Measurements from ENCODE around the gene RNU7-1. TPM values are rescaled to one million over a fixed set of nuclear protein-coding genes. Genes with fewer than 3 reads are reported as not detected.
A peak's percentile ranks its signal among the peaks of the same experiment; 100 is the strongest.
"Not testable (repeated sequence)": the region's sequence is repeated elsewhere in the genome, so short reads cannot be mapped to it uniquely, and the experiment has no call there.

The RNU7-1 gene
- total RNA-seq, 4 donors from 2014 or later = not detected

DNA sequence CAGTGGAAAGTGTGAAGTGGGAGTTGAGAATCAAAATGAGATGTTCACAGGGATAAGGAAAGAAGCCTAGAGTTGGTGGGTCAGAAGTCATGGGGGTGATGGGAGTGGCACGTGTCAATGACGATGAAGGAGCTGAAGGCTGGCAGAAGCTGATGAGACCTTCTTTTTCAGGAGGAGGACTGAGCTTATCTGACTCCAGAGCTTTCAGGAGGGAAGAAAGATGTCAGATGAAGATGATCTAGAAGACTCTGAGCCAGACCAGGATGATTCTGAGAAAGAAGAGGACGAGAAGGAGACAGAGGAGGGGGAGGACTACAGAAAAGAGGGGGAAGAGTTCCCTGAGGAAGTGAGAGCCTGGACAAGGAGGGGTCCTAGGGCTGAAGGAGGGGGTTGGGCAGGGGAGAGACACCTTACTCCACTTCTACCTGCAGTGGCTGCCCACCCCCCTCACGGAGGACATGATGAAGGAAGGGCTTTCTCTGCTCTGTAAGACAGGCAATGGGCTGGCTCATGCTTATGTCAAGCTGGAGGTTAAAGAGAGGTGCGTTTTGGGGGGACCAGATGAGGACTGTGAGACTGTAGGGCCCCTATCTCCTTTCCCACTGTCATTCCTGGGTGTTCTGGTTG lies 38.1 kb upstream of the RNU7-1 start:
- DNase-seq = no peak
- Histone ChIP-seq H3K4me3 (peak overlapping the region in 2 of 4 donors; percentile 53 to 74), H3K27me3 (no peaks in the 10 kb centered on the region), H3K4me1 (peaks cover 4 to 15% (median 13%) of the 10 kb centered on the region in 4 donors), H3K27ac (peak overlapping the region in 3 of 4 donors; percentile 85 to 87 (median 85)), H3K36me3 (no peaks in the 10 kb centered on the region), H3K9me3 (no peaks in the 10 kb centered on the region)
- intact Hi-C loops (cut with DNase I; ENCODE audit: low total_unique reads) (no loop called here), in situ Hi-C loops (cut with MboI; ENCODE audit: low pct_ligation_motif_present in 1 of 4, low pct_unique_long_range_greater_than_20kb in 1 of 4, low sequenced_read_pairs in 3 of 4) (loop anchor here in 1 of 4 donors (25.0 kb wide), 1 partner anchor 207 kb away; the partner anchor contains the start of gene C1RL)
- TF ChIP-seq EP300 (IDR thresholded peaks at IDR 0.05; ENCODE audit: low read depth) = no peak
- TF ChIP-seq, protein P1, sequence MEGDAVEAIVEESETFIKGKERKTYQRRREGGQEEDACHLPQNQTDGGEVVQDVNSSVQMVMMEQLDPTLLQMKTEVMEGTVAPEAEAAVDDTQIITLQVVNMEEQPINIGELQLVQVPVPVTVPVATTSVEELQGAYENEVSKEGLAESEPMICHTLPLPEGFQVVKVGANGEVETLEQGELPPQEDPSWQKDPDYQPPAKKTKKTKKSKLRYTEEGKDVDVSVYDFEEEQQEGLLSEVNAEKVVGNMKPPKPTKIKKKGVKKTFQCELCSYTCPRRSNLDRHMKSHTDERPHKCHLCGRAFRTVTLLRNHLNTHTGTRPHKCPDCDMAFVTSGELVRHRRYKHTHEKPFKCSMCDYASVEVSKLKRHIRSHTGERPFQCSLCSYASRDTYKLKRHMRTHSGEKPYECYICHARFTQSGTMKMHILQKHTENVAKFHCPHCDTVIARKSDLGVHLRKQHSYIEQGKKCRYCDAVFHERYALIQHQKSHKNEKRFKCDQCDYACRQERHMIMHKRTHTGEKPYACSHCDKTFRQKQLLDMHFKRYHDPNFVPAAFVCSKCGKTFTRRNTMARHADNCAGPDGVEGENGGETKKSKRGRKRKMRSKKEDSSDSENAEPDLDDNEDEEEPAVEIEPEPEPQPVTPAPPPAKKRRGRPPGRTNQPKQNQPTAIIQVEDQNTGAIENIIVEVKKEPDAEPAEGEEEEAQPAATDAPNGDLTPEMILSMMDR (IDR thresholded peaks at IDR 0.05) = no peak
- no peak for TF ChIP-seq POLR2AphosphoS5 (IDR thresholded peaks at IDR 0.05)
- TF ChIP-seq POLR2A (IDR thresholded peaks at IDR 0.05) = no peak
- WGBS, 2 donors (ENCODE audit: low coverage in 1 of 2) = 63 to 92% methylated on average over 2 to 5 of the region's 5 CpGs

DNA sequence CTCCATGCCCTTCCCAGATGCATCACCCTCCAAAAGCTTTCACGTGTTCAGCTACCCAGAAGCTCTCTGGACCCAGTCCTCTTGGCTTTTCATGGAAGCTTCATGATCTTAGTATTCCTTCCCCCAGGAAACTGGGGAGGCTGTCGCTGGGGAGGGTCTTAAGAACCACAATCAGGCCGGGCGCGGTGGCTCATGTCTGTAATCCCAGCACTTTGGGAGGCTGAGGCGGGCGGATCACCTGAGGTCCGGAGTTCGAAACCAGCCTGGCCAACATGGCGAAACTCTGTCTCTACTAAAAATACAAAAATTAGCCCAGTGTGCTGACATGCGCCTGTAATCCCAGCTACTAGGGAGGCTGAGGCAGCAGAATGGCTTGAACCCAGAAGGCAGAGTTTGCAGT lies 35.5 kb upstream of the RNU7-1 start:
- H3K27ac ChIP-seq; DNase-seq; H3K9me3 ChIP-seq; H3K27me3 ChIP-seq; H3K4me3 ChIP-seq; intact Hi-C loops (cut with DNase I; ENCODE audit: low total_unique reads); H3K36me3 ChIP-seq: not testable (repeated sequence)
- peaks cover 4 to 13% (median 11%) of the 10 kb centered on the region in 4 donors for H3K4me1 ChIP-seq
- in situ Hi-C loops (cut with MboI; ENCODE audit: low pct_ligation_motif_present in 1 of 4, low pct_unique_long_range_greater_than_20kb in 1 of 4, low sequenced_read_pairs in 3 of 4) = loop anchor here in 1 of 4 donors (25.0 kb wide), 1 partner anchor 204 kb away; the partner anchor contains the start of gene C1RL
- WGBS, 2 donors (ENCODE audit: low coverage in 1 of 2) = 60 to 94% methylated on average over 1 to 11 of the region's 11 CpGs

DNA sequence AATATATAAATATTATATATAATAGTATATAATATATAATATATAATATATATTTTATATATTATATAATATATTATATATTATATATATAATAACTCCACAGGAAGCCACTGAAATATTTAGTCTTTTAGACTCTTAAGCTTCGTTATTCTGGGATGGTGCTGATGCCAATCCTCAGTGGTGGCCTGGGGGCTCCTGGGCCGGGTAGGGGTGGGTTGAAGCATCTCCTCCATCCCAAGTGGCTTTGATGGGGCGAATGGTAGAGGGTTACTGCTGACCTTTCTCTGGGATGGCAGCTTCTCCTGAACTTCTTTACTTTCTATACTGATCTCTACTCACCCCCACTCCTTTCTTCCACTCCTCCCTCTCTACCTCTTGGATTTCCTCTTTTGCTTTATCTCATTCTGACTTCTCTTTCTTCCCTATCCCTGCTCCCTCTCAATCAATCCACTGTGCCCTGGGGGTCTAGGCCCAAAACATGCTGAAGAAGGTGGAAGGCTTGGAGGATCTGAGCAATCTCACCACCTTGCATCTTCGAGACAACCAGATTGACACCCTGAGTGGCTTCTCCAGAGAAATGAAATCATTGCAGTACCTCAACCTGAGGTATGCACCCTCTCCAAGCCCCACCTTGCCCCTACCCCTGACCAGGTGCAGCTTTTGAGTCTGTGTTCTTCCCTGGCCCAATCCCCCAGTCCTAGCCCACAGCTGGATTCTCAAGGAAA lies 34.0 kb upstream of the RNU7-1 start:
- no peak overlapping the region for H3K27ac ChIP-seq
- no peak for DNase-seq
- H3K36me3 ChIP-seq = no peaks in the 10 kb centered on the region
- no peak overlapping the region for H3K4me3 ChIP-seq
- intact Hi-C loops (cut with DNase I; ENCODE audit: low total_unique reads) (no loop called here), in situ Hi-C loops (cut with MboI; ENCODE audit: low pct_ligation_motif_present in 1 of 4, low pct_unique_long_range_greater_than_20kb in 1 of 4, low sequenced_read_pairs in 3 of 4) (loop anchor here in 1 of 4 donors (25.0 kb wide), 1 partner anchor 203 kb away; the partner anchor contains the start of gene C1RL)
- H3K4me1 ChIP-seq = peaks cover 8 to 17% (median 13%) of the 10 kb centered on the region in 4 donors
- no peaks in the 10 kb centered on the region for H3K9me3 ChIP-seq
- TF ChIP-seq EP300 (IDR thresholded peaks at IDR 0.05; ENCODE audit: low read depth) (no peak), POLR2AphosphoS5 (IDR thresholded peaks at IDR 0.05) (no peak), POLR2A (IDR thresholded peaks at IDR 0.05) (no peak)
- TF ChIP-seq, protein P1 (IDR thresholded peaks at IDR 0.05) = no peak
- WGBS, 2 donors (ENCODE audit: low coverage in 1 of 2) = 87 to 100% methylated on average over 3 to 4 of the region's 4 CpGs
- peaks cover 18% of the 10 kb centered on the region for H3K27me3 ChIP-seq

DNA sequence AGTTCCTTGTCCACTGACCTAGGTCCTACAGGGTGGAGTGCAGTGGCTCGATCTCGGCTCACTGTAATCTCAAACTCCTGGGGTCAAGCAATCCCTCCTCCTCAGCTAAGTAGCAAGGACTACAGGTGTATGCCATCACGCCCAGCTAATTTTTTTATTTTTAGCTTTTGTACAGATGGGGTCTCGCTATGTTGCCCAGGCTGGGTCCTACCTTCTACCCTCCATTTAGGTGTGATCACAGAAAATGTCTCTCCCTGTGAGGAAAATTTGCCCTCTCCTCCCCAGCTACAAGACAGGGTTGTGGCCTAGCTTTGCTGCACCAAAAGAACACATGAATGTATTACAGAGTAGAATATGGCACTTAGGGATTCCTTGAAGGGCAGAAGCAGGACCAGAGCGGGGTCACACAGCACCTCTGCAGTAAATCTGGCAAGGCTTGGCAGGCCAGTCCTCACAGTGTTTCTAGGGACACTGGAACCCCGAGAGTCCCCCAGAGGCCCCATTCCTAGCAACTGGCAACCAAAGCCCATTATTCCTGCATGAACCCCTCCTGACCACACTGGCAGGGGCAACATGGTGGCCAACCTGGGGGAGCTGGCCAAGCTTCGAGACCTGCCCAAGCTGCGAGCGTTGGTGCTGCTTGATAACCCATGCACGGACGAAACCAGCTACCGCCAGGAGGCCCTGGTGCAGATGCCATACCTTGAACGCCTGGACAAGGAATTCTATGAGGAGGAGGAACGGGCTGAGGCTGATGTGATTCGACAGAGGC lies 31.3 kb upstream of the RNU7-1 start:
- DNase-seq = no peak
- TF ChIP-seq POLR2A (IDR thresholded peaks at IDR 0.05) (no peak), EP300 (IDR thresholded peaks at IDR 0.05; ENCODE audit: low read depth) (no peak)
- H3K4me3 ChIP-seq = no peak overlapping the region
- intact Hi-C loops (cut with DNase I; ENCODE audit: low total_unique reads) = no loop called here
- peaks cover 13 to 21% (median 17%) of the 10 kb centered on the region in 4 donors for H3K4me1 ChIP-seq
- H3K36me3 ChIP-seq = no peaks in the 10 kb centered on the region
- 80 to 87% methylated on average over 3 to 15 of the region's 15 CpGs for WGBS, 2 donors (ENCODE audit: low coverage in 1 of 2)
- in situ Hi-C loops (cut with MboI; ENCODE audit: low pct_ligation_motif_present in 1 of 4, low pct_unique_long_range_greater_than_20kb in 1 of 4, low sequenced_read_pairs in 3 of 4) = loop anchor here in 1 of 4 donors (25.0 kb wide), 1 partner anchor 200 kb away; the partner anchor contains the start of gene C1RL
- peaks cover 18% of the 10 kb centered on the region for H3K27me3 ChIP-seq
- H3K9me3 ChIP-seq = no peaks in the 10 kb centered on the region
- H3K27ac ChIP-seq = no peak overlapping the region

Measured in transverse colon (tissue), 4 donors.